GM18907 (cell line): ENCODE results near the gene CRACDL.
"Not testable (repeated sequence)": the region's sequence is repeated elsewhere in the genome, so short reads cannot be mapped to it uniquely, and the experiment has no call there.

Source experiments
- ATAC-seq: cut with Tn5 transposase; IDR thresholded peaks from one replicate; pipeline ENCODE4 v1.9.1; 2021; ENCODE audit warnings: mild to moderate bottlenecking, moderate library complexity; ENCODE audit not compliant: unreplicated experiment

CRACDL gene

GRCh38 chr2:98907966-98908905, 27.8 kb downstream of the CRACDL start:
- ATAC-seq: no peak

GRCh38 chr2:98907385-98907784, 28.6 kb downstream of the CRACDL start:
- no peak for ATAC-seq

- ATAC-seq: no peak
Measured at GRCh38 chr2:98903767-98904485, 32.1 kb downstream of the CRACDL start.

- no peak for ATAC-seq
Measured at GRCh38 chr2:98903064-98903355, 33.0 kb downstream of the CRACDL start.

- no peak for ATAC-seq
Measured at GRCh38 chr2:98902209-98903063, 33.6 kb downstream of the CRACDL start.

GRCh38 chr2:98901702-98902101, 34.3 kb downstream of the CRACDL start:
- no peak for ATAC-seq

GRCh38 chr2:98901291-98901690, 34.7 kb downstream of the CRACDL start:
- no peak for ATAC-seq

GRCh38 chr2:98900721-98901120, 35.3 kb downstream of the CRACDL start:
- ATAC-seq: no peak

GRCh38 chr2:98899703-98900078, 36.3 kb downstream of the CRACDL start:
- not testable (repeated sequence) for ATAC-seq

GRCh38 chr2:98899041-98899702, 36.9 kb downstream of the CRACDL start:
- ATAC-seq: no peak

- no peak for ATAC-seq
Measured at GRCh38 chr2:98898423-98898841, 37.6 kb downstream of the CRACDL start.

GRCh38 chr2:98897746-98898145, 38.3 kb downstream of the CRACDL start:
- no peak for ATAC-seq

- ATAC-seq: no peak
Measured at GRCh38 chr2:98896944-98897343, 39.1 kb downstream of the CRACDL start.

GRCh38 chr2:98896416-98896815, 39.6 kb downstream of the CRACDL start:
- no peak for ATAC-seq

- ATAC-seq: no peak
Measured at GRCh38 chr2:98895901-98896300, 40.1 kb downstream of the CRACDL start.

- ATAC-seq: no peak
Measured at GRCh38 chr2:98895221-98895620, 40.8 kb downstream of the CRACDL start.

GRCh38 chr2:98894331-98895000, 41.6 kb downstream of the CRACDL start:
- no peak for ATAC-seq

GRCh38 chr2:98893911-98894321, 42.1 kb downstream of the CRACDL start:
- ATAC-seq: no peak

GRCh38 chr2:98892871-98893270, 43.2 kb downstream of the CRACDL start:
- ATAC-seq: no peak

GRCh38 chr2:98891591-98891990, 44.4 kb downstream of the CRACDL start:
- ATAC-seq: no peak
